ENCODE measurements around the gene NDUFA6. TPM values are rescaled to one million over a fixed set of nuclear protein-coding genes. Genes with fewer than 3 reads are reported as not detected.
"Not testable (repeated sequence)": the region's sequence is repeated elsewhere in the genome, so short reads cannot be mapped to it uniquely, and the experiment has no call there.

Gene NDUFA6
- total and polyA plus RNA-seq, 2 of the 13 experiments (the other 11 are each of a cell fraction or from before 2014, with no cell fraction given), result 68.5 to 87.8 TPM

- H3K27ac ChIP-seq (ENCODE audit: extremely low read length, insufficient read depth, low read length); DNase-seq (ENCODE audit: low spot score); intact Hi-C loops (cut with micrococcal nuclease; ENCODE audit: unreplicated experiment); BruUV-seq (replicated peaks); FAIRE-seq; CTCF ChIA-PET (ENCODE audit: low intra/inter-chr PET ratio, low total read pairs); in situ Hi-C loops (cut with HindIII; ENCODE audit: extremely low pct_ligation_motif_present, low pct_unique_long_range_greater_than_20kb); H3K4me1 ChIP-seq (ENCODE audit: insufficient read depth, low read length); H2AFZ ChIP-seq (ENCODE audit: low read length); H3K27me3 ChIP-seq (ENCODE audit: control insufficient read depth in 1 of 2, insufficient read depth in 2 of 2, low read length in 2 of 2); H4K20me1 ChIP-seq (ENCODE audit: insufficient read depth, low read length); H3K4me3 ChIP-seq (replicated peaks in 1 of 3; ENCODE audit: insufficient read depth in 1 of 3, low read depth in 2 of 3, low read length in 3 of 3); ATAC-seq; POLR2A ChIA-PET; H3K4me2 ChIP-seq (ENCODE audit: low read depth, low read length); H3K36me3 ChIP-seq (replicated peaks in 1 of 2; ENCODE audit: control insufficient read depth in 1 of 2, insufficient read depth in 2 of 2, low read length in 2 of 2); H3K9ac ChIP-seq (ENCODE audit: insufficient read depth, low read depth, low read length); H3K79me2 ChIP-seq (ENCODE audit: insufficient read depth, low read length): not testable (repeated sequence)
- 62% methylated on average over 6 of the region's 6 CpGs for WGBS (ENCODE audit: low lambda C conversion rate)
- TF ChIP-seq ZNF280D (CRISPR knock-in tag; IDR thresholded peaks at IDR 0.05), result 0 out of 2 replicates have a peak, but pooled peaks have one; percentile 33
- TF ChIP-seq ZNF562 (CRISPR knock-in tag; IDR thresholded peaks at IDR 0.05; ENCODE audit: borderline replicate concordance), result peak; percentile 82; the same call in 1 of the 2 replicates
- peaks cover 29% of the 10 kb centered on the region for H3K9me3 ChIP-seq (ENCODE audit: low read length)
Observed at GRCh38 chr22:42104332-42104860, 13.8 kb upstream of the NDUFA6 start.

GRCh38 chr22:42101199-42101598 is 10.6 kb upstream of the NDUFA6 start:
- H3K36me3 ChIP-seq (replicated peaks in 1 of 2; ENCODE audit: control insufficient read depth in 1 of 2, insufficient read depth in 2 of 2, low read length in 2 of 2), result no peaks in the 10 kb centered on the region
- TF ChIP-seq ZNF234 (CRISPR knock-in tag; conservative IDR thresholded peaks at IDR 0.05), result no peak
- TF ChIP-seq ZNF547 (CRISPR knock-in tag; IDR thresholded peaks at IDR 0.05), result no peak
- TF ChIP-seq ZNF343 (CRISPR knock-in tag; IDR thresholded peaks at IDR 0.05), result no peak
- TF ChIP-seq CERS6 (CRISPR knock-in tag; IDR thresholded peaks at IDR 0.05), result no peak
- no peak for TF ChIP-seq DDIT3 (CRISPR knock-in tag; IDR thresholded peaks at IDR 0.05)
- TF ChIP-seq ZBTB21 (CRISPR knock-in tag; IDR thresholded peaks at IDR 0.05), result no peak
- CTCF ChIA-PET (ENCODE audit: low intra/inter-chr PET ratio, low total read pairs), result no interaction called here
- in situ Hi-C loops (cut with HindIII; ENCODE audit: extremely low pct_ligation_motif_present, low pct_unique_long_range_greater_than_20kb) (no loop called here), intact Hi-C loops (cut with micrococcal nuclease; ENCODE audit: unreplicated experiment) (no loop called here)
- peaks cover 29% of the 10 kb centered on the region for H3K9me3 ChIP-seq (ENCODE audit: low read length)
- FAIRE-seq (no peak), DNase-seq (ENCODE audit: low spot score) (no peak), ATAC-seq (no peak)
- POLR2A ChIA-PET, result no interaction called here
- H4K20me1 ChIP-seq (ENCODE audit: insufficient read depth, low read length), result no peaks in the 10 kb centered on the region
- no peak overlapping the region for H2AFZ ChIP-seq (ENCODE audit: low read length)
- H3K4me1 ChIP-seq (ENCODE audit: insufficient read depth, low read length), result no peaks in the 10 kb centered on the region
- no TSS peak for BruUV-seq (replicated peaks)
- no peaks in the 10 kb centered on the region for H3K79me2 ChIP-seq (ENCODE audit: insufficient read depth, low read length)
- 99% methylated on average over 3 of the region's 3 CpGs for WGBS (ENCODE audit: low lambda C conversion rate)
- no peak overlapping the region for H3K27ac ChIP-seq (ENCODE audit: extremely low read length, insufficient read depth, low read length)
- H3K4me2 ChIP-seq (ENCODE audit: low read depth, low read length), result no peak overlapping the region
- no peak overlapping the region for H3K4me3 ChIP-seq (replicated peaks in 1 of 3; ENCODE audit: insufficient read depth in 1 of 3, low read depth in 2 of 3, low read length in 3 of 3)
- no peaks in the 10 kb centered on the region for H3K27me3 ChIP-seq (ENCODE audit: control insufficient read depth in 1 of 2, insufficient read depth in 2 of 2, low read length in 2 of 2)
- no peak overlapping the region for H3K9ac ChIP-seq (ENCODE audit: insufficient read depth, low read depth, low read length)

All from HepG2 (cell line).